Progenitor cell of endocrine pancreas (in vitro differentiated cells): ENCODE results near the gene APCDD1L. TPM values are rescaled to one million over a fixed set of nuclear protein-coding genes. Genes with fewer than 3 reads are reported as not detected.

Experiments used
- DNase-seq: peaks from one replicate; pipeline ENCODE4 v3.0.0; 2021; ENCODE audit warnings: low spot score; ENCODE audit not compliant: unreplicated experiment
- H3K27ac Mint-ChIP-seq: 2 replicates; pipeline ENCODE4 v1.8.0; 2021; ENCODE audit warnings: mild to moderate bottlenecking, moderate library complexity, mixed read lengths
- H3K27me3 Mint-ChIP-seq: 2 replicates; pipeline ENCODE4 v1.8.0; 2021; ENCODE audit warnings: mixed read lengths
- H3K36me3 Mint-ChIP-seq: 2 replicates; pipeline ENCODE4 v1.8.0; 2022; ENCODE audit warnings: mixed read lengths; ENCODE audit not compliant: insufficient read depth
- H3K4me1 Mint-ChIP-seq: 2 replicates; pipeline ENCODE4 v1.8.0; 2021; ENCODE audit warnings: low read depth, mixed read lengths
- H3K4me3 Mint-ChIP-seq: 2 replicates; pipeline ENCODE4 v1.8.0; 2021; ENCODE audit warnings: low read depth, mild to moderate bottlenecking, moderate library complexity, mixed read lengths
- H3K9me3 Mint-ChIP-seq: 2 replicates; pipeline ENCODE4 v1.8.0; 2021; ENCODE audit warnings: low read depth, mixed read lengths
- CTCF ChIP-seq: fragments of 200-600 bp; sonication (generic); IDR thresholded peaks from one replicate; pipeline ENCODE4 v1.5.0; 2021; ENCODE audit warnings: antibody characterized with exemption, mild to moderate bottlenecking; ENCODE audit not compliant: unreplicated experiment
- total RNA-seq: library from RNA; stranded (reverse); gene quantifications from 2 replicates; pipeline ENCODE4 v1.2.1, GENCODE V29; 2021

Gene APCDD1L
- total RNA-seq, 1 donor from 2014 or later, result not detected

DNA sequence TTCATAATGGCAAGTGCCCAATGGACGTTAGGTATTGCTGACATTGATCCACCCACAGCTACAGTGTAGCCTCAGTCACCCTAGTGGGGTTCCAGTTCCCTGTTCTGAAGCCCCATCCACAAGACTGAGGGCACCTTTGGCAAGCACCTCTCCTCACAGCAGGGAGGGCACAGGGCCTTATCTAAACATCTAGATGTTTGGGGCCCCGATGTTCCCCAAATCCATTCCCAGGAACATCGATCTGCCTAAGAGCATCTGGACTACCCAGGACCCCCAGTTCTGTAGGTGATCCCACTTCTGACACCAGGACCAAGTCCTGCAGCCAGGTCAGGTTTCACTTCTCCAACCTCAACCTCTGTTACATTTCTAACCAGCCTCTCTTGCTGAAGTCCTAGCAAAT lies 10.6 kb downstream of the APCDD1L start:
- no peak overlapping the region for H3K4me3 Mint-ChIP-seq
- no peak for DNase-seq
- no peaks in the 10 kb centered on the region for H3K4me1 Mint-ChIP-seq
- H3K9me3 Mint-ChIP-seq, result peaks cover 11% of the 10 kb centered on the region
- no peak for TF ChIP-seq CTCF
- no peaks in the 10 kb centered on the region for H3K27me3 Mint-ChIP-seq
- H3K36me3 Mint-ChIP-seq, result peaks cover 4% of the 10 kb centered on the region
- H3K27ac Mint-ChIP-seq, result no peak overlapping the region

DNA sequence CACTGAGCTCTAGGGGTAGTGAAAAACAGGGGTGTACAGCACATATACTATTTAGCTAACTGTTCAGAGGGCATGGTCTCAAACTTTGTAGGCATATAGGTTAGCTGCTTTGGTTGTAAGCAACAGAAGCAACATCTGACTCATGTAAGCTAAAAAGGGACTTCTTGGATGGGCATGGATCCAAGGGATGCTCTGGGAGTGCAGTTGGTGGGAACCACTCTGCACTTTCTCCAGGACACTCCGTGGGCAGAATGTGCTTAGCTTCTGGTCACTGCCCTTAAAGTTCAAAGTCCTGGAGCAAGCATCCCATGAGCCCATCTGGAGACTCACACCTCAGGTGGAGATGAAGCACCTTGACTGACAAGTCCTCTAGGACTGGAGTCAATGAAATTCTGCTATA lies 11.5 kb downstream of the APCDD1L start:
- Mint-ChIP-seq H3K4me3 (no peak overlapping the region), H3K27me3 (no peaks in the 10 kb centered on the region), H3K4me1 (no peaks in the 10 kb centered on the region), H3K27ac (no peak overlapping the region), H3K9me3 (peaks cover 11% of the 10 kb centered on the region), H3K36me3 (peaks cover 4% of the 10 kb centered on the region)
- no peak for TF ChIP-seq CTCF
- DNase-seq, result no peak

DNA sequence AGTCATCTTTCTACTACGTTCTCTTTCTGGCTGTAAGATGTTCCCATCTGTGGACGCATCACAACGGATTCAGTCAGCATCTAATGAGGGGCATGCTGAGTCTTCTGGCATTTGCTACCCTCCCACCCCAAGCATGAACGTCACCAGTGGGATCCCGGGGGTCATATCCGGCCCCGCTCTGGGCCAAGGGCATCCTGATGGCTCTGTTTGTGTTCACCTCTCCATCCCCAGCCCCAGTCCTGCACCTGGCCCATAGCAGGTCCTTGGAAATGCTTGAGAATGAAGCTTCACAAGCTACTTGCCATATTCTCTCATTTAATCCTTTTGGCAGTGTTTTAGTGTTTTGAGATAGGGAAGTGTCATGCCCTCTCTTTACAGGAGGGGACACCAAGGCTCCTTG lies 14.9 kb downstream of the APCDD1L start:
- Mint-ChIP-seq H3K36me3 (no peaks in the 10 kb centered on the region), H3K4me1 (no peaks in the 10 kb centered on the region), H3K27ac (no peak overlapping the region), H3K27me3 (no peaks in the 10 kb centered on the region), H3K4me3 (no peak overlapping the region), H3K9me3 (peaks cover 11% of the 10 kb centered on the region)
- no peak for TF ChIP-seq CTCF
- no peak for DNase-seq

DNA sequence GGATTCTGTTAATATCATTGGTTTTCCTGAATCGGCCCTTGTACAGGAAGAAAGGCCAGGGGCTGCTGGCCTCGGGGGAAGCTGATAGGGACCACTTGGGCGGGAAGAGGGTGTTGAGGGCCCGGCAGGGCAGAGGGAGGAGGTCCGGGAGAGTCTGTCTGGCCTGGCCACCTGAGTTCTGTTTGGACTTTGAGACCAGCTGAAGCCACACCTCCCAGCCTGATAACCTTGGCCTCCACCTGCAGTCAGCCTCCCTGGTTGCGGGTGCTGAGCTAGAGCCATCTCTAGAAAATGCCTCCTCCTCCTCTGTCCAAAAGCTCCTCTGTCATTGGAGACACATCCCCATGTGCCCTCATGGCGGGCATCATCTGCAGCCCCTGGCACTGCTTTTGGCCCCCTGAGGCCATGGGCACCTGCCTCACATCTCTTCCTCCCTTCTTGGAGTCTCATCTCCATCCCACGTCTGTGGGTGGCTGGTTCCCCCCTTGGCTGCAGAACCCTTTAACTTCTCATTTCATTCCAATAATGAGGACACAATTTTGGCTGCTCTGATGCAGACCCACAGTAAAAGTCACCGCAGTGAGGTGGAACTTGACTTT lies 16.6 kb downstream of the APCDD1L start:
- TF ChIP-seq CTCF, result no peak
- Mint-ChIP-seq H3K27ac (no peak overlapping the region), H3K4me3 (no peak overlapping the region), H3K4me1 (no peaks in the 10 kb centered on the region), H3K27me3 (no peaks in the 10 kb centered on the region), H3K9me3 (peaks cover 5% of the 10 kb centered on the region), H3K36me3 (no peaks in the 10 kb centered on the region)
- DNase-seq, result no peak

DNA sequence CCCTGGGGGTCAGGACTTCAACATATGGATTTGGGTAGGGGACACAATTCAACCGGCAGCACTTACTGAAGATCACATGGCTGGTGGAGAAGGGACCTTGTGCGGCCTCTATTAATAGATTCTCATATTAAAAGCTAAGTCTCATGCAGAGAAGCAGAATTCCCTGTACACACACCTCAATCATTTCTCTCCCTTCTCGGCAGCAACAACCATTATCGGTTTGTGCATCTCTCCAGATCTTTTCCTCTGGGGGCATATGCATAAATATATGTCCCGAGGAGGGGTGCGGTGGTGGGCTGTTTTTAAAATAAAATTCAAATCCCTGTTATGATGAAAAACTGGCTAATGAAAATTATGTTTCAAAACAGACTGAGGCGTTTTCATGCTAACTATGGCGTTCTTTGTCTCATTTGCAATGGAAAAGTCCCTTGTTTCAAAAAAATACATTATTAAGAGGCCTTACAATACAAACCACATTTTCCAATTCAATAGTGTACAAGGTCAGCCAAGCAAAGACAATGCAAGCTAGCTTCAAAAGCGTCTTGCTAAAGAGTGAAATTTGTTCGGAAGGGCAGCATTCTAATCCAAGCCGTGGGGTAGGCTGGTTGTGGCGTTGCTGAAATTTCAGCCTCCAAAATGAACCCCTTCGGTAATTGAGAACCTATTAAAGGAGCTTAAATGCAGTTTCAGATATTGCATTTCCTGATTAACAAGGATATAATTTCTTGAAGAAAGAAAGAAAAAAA lies 17.3 kb downstream of the APCDD1L start:
- Mint-ChIP-seq H3K9me3 (peaks cover 3% of the 10 kb centered on the region), H3K4me3 (no peak overlapping the region), H3K4me1 (no peaks in the 10 kb centered on the region), H3K27ac (no peak overlapping the region), H3K36me3 (no peaks in the 10 kb centered on the region), H3K27me3 (no peaks in the 10 kb centered on the region)
- DNase-seq, result no peak
- TF ChIP-seq CTCF, result no peak
